ENCODE data around the gene COX20. TPM values are rescaled to one million over a fixed set of nuclear protein-coding genes. Genes with fewer than 3 reads are reported as not detected.

Gene COX20
- total RNA-seq, 4 donors from 2014 or later, result 74.8 to 125 (median 101) TPM

DNA sequence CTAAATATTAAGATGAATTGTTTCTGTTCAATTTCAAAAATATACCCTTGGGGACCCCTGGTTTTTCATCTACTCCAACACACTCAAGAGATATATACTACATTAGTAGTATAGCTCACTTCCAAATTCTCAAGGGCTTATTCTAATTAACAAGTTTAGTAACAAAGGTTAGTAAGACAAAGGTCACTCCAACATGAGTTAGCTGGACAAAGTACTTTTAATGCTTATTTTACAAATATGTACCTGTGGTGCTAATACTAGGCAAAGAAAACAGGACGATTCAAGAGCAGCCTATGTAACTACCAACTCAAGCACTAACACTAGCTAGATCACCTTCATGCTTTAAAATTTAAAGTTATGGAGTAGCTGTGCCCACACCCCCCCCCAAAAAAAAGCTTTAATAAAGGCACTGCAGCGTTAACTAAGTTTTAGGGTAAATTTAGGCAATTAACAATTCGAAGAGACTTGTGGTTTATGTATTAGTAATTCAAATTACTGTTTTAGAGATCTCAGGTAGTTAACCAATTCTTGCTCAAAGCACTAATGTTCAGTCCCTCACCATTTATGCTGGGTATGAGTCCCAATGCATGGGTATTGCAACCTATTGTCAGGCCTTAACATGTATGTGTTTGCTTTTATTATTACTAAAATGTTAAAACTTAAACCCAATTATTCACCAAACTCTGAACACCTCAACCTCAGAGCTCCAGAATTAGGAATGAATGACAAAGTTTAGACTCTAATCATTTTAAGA lies 14.8 kb downstream of the COX20 start:
- H3K4me3 ChIP-seq, result no peak overlapping the region
- TF ChIP-seq POLR2A (IDR thresholded peaks at IDR 0.05; ENCODE audit: low read depth) (no peak), POLR2AphosphoS5 (IDR thresholded peaks at IDR 0.05) (no peak), EP300 (IDR thresholded peaks at IDR 0.05) (no peak), CTCF (IDR thresholded peaks at IDR 0.05) (no peak)
- peaks cover 30 to 94% (median 63%) of the 10 kb centered on the region in 4 donors for H3K36me3 ChIP-seq
- H3K27ac ChIP-seq (replicated peaks in 1 of 4), result peak overlapping the region in 1 of 4 donors; percentile 7
- no peaks in the 10 kb centered on the region for H3K9me3 ChIP-seq
- WGBS, result 88% methylated on average over 3 of the region's 3 CpGs
- no peak for DNase-seq (ENCODE audit: extremely low spot score)
- intact Hi-C loops (cut with DNase I), result no loop called here
- peaks cover 4 to 47% (median 41%) of the 10 kb centered on the region in 4 donors for H3K4me1 ChIP-seq
- H3K27me3 ChIP-seq, result no peaks in the 10 kb centered on the region

GRCh38 chr1:244850896-244851295 lies 15.4 kb downstream of the COX20 start:
- H3K27ac ChIP-seq (replicated peaks in 1 of 4), result no peak overlapping the region
- intact Hi-C loops (cut with DNase I), result no loop called here
- no peaks in the 10 kb centered on the region for H3K27me3 ChIP-seq
- H3K4me3 ChIP-seq, result no peak overlapping the region
- TF ChIP-seq EP300 (IDR thresholded peaks at IDR 0.05) (no peak), CTCF (IDR thresholded peaks at IDR 0.05) (no peak), POLR2AphosphoS5 (IDR thresholded peaks at IDR 0.05) (no peak), POLR2A (IDR thresholded peaks at IDR 0.05; ENCODE audit: low read depth) (no peak)
- no peak for DNase-seq (ENCODE audit: extremely low spot score)
- WGBS, result 100% methylated on average over 2 of the region's 2 CpGs
- peaks cover 9 to 54% (median 47%) of the 10 kb centered on the region in 4 donors for H3K4me1 ChIP-seq
- H3K36me3 ChIP-seq, result peaks cover 30 to 94% (median 63%) of the 10 kb centered on the region in 4 donors
- no peaks in the 10 kb centered on the region for H3K9me3 ChIP-seq

DNA sequence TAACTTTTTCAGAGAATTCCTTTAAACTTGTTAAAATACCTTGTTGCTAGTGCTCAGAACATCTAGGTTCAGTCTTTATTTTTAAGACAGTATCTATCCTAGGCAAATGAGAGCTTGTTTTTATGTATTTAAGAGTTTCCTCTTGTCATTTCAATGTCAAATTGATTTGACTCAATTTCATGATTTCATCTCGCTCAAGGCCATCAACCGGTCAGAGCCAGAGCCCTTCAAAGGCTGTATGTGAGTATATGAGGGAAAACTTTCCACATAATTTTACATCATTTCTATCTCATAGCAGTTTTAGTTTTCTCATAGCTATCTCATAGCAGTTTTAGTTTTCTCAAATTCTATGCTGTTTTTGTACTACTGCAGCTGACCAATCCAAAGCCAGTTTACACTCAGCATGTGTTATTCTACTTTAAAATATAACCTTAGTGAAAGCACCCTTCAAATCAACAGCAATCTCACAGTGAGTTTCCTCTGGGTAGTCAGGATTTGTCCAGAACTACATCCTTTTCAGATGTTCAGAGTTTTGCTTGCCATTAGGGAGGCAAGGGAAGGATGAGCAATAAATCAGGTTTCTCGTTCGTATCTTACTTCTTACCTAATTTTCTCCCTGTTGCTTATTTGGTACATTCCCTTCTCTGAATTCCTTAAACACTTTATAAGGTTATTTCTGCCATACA lies 16.2 kb downstream of the COX20 start:
- no peaks in the 10 kb centered on the region for H3K9me3 ChIP-seq
- H3K36me3 ChIP-seq, result peaks cover 29 to 94% (median 63%) of the 10 kb centered on the region in 4 donors
- no peak overlapping the region for H3K4me3 ChIP-seq
- intact Hi-C loops (cut with DNase I), result no loop called here
- TF ChIP-seq EP300 (IDR thresholded peaks at IDR 0.05) (no peak), POLR2AphosphoS5 (IDR thresholded peaks at IDR 0.05) (peak in 1 of 2 donors; percentile 8)
- no peak for DNase-seq (ENCODE audit: extremely low spot score)
- 87% methylated on average over 4 of the region's 4 CpGs for WGBS
- H3K4me1 ChIP-seq, result peaks cover 13 to 60% (median 55%) of the 10 kb centered on the region in 4 donors
- H3K27ac ChIP-seq (replicated peaks in 1 of 4), result peak overlapping the region in 2 of 4 donors; percentile 9
- H3K27me3 ChIP-seq, result no peaks in the 10 kb centered on the region

DNA sequence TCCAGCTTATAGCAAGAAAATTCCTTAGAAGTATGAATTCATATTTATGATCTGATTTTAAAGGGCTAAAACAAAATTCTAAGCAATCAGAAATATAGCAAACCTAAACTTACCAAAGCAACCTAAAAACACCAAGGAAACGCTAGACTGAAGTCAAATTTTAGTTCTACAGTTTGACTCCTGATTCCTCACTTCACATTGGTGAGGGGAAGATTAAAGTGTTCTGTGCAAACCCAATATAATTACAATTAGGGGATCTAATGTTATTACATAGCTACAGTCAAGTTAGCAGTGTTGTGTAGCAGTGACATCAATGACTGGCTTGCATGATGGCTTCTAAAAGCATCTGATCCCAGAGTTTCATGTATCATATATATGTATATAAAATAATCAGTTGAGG lies 17.2 kb downstream of the COX20 start:
- WGBS, result 89% methylated on average over 1 of the region's 1 CpG
- Histone ChIP-seq H3K4me3 (no peak overlapping the region), H3K27ac (replicated peaks in 1 of 4) (no peak overlapping the region), H3K9me3 (no peaks in the 10 kb centered on the region), H3K27me3 (no peaks in the 10 kb centered on the region), H3K36me3 (peaks cover 38 to 94% (median 66%) of the 10 kb centered on the region in 4 donors), H3K4me1 (peaks cover 18 to 70% (median 65%) of the 10 kb centered on the region in 4 donors)
- intact Hi-C loops (cut with DNase I), result no loop called here
- DNase-seq (ENCODE audit: extremely low spot score), result no peak
- no peak for TF ChIP-seq POLR2A (IDR thresholded peaks at IDR 0.05; ENCODE audit: low read depth)
- no peak for TF ChIP-seq POLR2AphosphoS5 (IDR thresholded peaks at IDR 0.05)
- no peak for TF ChIP-seq CTCF (IDR thresholded peaks at IDR 0.05)
- no peak for TF ChIP-seq EP300 (IDR thresholded peaks at IDR 0.05)

DNA sequence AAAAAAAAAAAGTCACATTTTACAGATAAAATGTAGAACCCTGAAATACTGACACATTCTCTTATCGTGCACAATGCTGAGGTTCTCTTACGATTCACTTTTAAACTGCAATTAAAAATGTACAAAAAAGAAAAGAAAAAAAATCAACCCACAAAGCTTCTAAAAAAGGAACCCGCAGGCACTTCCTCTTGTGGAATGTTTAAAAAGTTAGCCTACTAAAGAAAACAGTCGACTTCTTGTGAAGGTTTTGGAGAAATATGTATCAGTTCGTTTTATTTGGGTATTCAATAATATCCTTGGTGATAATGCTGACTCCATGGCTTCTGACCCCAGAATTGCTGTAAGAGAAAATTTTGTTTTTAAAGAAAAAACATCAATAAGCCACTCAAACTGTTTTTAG lies 18.7 kb downstream of the COX20 start:
- 51% methylated on average over 5 of the region's 5 CpGs for WGBS
- intact Hi-C loops (cut with DNase I), result no loop called here
- Histone ChIP-seq H3K4me3 (no peak overlapping the region), H3K27ac (replicated peaks in 1 of 4) (no peak overlapping the region), H3K36me3 (peaks cover 51 to 94% (median 70%) of the 10 kb centered on the region in 4 donors), H3K27me3 (no peaks in the 10 kb centered on the region), H3K9me3 (no peaks in the 10 kb centered on the region), H3K4me1 (peaks cover 30 to 83% (median 76%) of the 10 kb centered on the region in 4 donors)
- TF ChIP-seq POLR2AphosphoS5 (IDR thresholded peaks at IDR 0.05) (no peak), EP300 (IDR thresholded peaks at IDR 0.05) (no peak), CTCF (IDR thresholded peaks at IDR 0.05) (no peak), POLR2A (IDR thresholded peaks at IDR 0.05; ENCODE audit: low read depth) (no peak)
- DNase-seq (ENCODE audit: extremely low spot score), result no peak
